Fibroblast of villous mesenchyme (primary cell): ENCODE results near the gene MADD. TPM values are rescaled to one million over a fixed set of nuclear protein-coding genes. Genes with fewer than 3 reads are reported as not detected.

Experiments
- DNase-seq: peaks from one replicate; pipeline ENCODE4 v3.0.0-alpha.2; 2010; ENCODE audit warnings: low read depth
- H3K4me3 ChIP-seq: 2 replicates; pipeline ENCODE4 v1.5.1; 2011; ENCODE audit warnings: low read depth, mild to moderate bottlenecking, low read length
- CTCF ChIP-seq: IDR thresholded peaks from 2 replicates; pipeline ENCODE4 v1.5.1; 2012; ENCODE audit warnings: low read depth, mild to moderate bottlenecking, low read length; ENCODE audit not compliant: insufficient read depth
- total RNA-seq: library from RNA; depleted of rRNA; stranded (reverse); fragments of >200 nt; gene quantifications from 2 replicates; pipeline ENCODE4 v1.2.3, GENCODE V29; 2012

The MADD gene
- total RNA-seq, 1 donor, result 27.2 TPM

GRCh38 chr11:47378010-47378835 lies 108.3 kb downstream of the MADD start, which contains the start of gene SPI1:
SPI1 (minus strand) TSS chr11:47378547; CDS start chr11:47378353, 194 bp downstream.
- H3K4me3 ChIP-seq, result no peak within 1 kb of the TSS
- no peak for DNase-seq
- TF ChIP-seq CTCF, result no peak

- no peak for TF ChIP-seq CTCF
- no peak overlapping the region for H3K4me3 ChIP-seq
- no peak for DNase-seq
These were observed 108.9 kb downstream of the MADD start for GRCh38 chr11:47378836-47379170.

DNA sequence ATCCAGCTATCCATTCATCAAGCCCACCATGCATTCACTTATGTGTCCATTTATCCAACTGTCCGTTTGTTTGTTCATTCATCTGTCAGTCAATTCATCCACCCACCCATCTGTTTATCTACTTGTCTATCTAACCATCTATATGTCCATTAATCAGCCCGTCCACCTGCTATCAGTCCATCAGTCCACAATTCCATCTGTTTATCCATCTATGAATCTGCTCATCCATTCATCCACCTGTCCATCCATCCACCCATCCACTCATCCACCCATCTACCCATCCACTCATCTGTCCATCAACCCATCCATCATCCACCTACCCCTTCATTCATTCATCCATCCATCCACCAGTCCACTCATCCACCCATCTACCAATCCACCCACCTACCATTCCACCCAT lies 109.4 kb downstream of the MADD start:
- H3K4me3 ChIP-seq, result no peak overlapping the region
- DNase-seq, result no peak
- TF ChIP-seq CTCF, result no peak

Other genes with a start within 250 kb of the MADD start
- 101 and 112 TPM in 2 replicates for gene ARFGAP2, start 93.3 kb upstream of the MADD start, total RNA-seq
- gene PACSIN3, start 83.7 kb upstream of the MADD start, total RNA-seq, result 26.7 and 39.3 TPM in 2 replicates
- 37.7 and 47.1 TPM in 2 replicates for gene DDB2, start 55.2 kb upstream of the MADD start, total RNA-seq
- 35.4 and 39.0 TPM in 2 replicates for gene ACP2, start 21.3 kb upstream of the MADD start, total RNA-seq
- 16.8 and 39.3 TPM in 2 replicates for gene NR1H3, start 12.1 kb upstream of the MADD start, total RNA-seq
- gene MYBPC3, start 82.6 kb downstream of the MADD start, total RNA-seq, result not detected in 2 replicates
- not detected in 2 replicates for gene SPI1, start 108.4 kb downstream of the MADD start, total RNA-seq
- 73.0 and 83.4 TPM in 2 replicates for gene SLC39A13, start 138.5 kb downstream of the MADD start, total RNA-seq
- 150 and 163 TPM in 2 replicates for gene PSMC3, start 156.3 kb downstream of the MADD start, total RNA-seq
- gene RAPSN, start 179.0 kb downstream of the MADD start, total RNA-seq, result under 0.01 and 0.43 TPM in 2 replicates